Psoas muscle (tissue), 8 donors: ENCODE measurements around the gene SANBR. TPM values are rescaled to one million over a fixed set of nuclear protein-coding genes. Genes with fewer than 3 reads are reported as not detected.

ENCODE experiments used
- ATAC-seq, 4 donors: fragments of 200-7000 bp; cut with Tn5 transposase; one replicate each; pipeline ENCODE4 v1.9.1; 2020; ENCODE audit warnings: moderate library complexity in 3 of 4, mild to moderate bottlenecking in 2 of 4
- DNase-seq, 2 donors: peaks; one replicate each; pipeline ENCODE4 v3.0.0-alpha.2; 2020
- H3K27ac ChIP-seq: fragments of 200-600 bp; one replicate; pipeline ENCODE4 v1.8.0; 2022
- H3K27me3 ChIP-seq, 3 donors: fragments of 200-600 bp in 1 of 3; one replicate each; pipeline versions ENCODE4 v1.6.1 to v1.8.0; 2013 to 2022; ENCODE audit warnings: low read length in 2 of 3, mild to moderate bottlenecking in 2 of 3, moderate library complexity in 1 of 3; ENCODE audit not compliant: insufficient read depth in 3 of 3
- H3K36me3 ChIP-seq, 2 donors: fragments of 200-600 bp in 1 of 2; one replicate each; pipeline versions ENCODE4 v1.6.1 to v1.8.0; 2013 to 2022; ENCODE audit warnings: low read depth in 1 of 2, mild to moderate bottlenecking in 1 of 2, moderate library complexity in 1 of 2; ENCODE audit not compliant: insufficient read depth in 1 of 2
- H3K4me1 ChIP-seq: fragments of 200-600 bp; one replicate; pipeline ENCODE4 v1.8.0; 2022
- H3K4me3 ChIP-seq: fragments of 200-600 bp; one replicate; pipeline ENCODE4 v1.8.0; 2022; ENCODE audit warnings: mild to moderate bottlenecking
- H3K9me3 ChIP-seq: fragments of 200-600 bp; one replicate; pipeline ENCODE4 v1.8.0; 2022
- WGBS, 3 donors: extraction: QIAGEN DNeasy Blood & Tissue Kit; methylation state at CpG; one replicate each; pipeline versions ENCODE4 v1.1.6 to v1.1.7; 2013; 5-methylcytosine and 5-hydroxymethylcytosine counted together
- intact Hi-C, 2 donors: fragments of 100-400 bp; cut with DNase I; formaldehyde crosslinking; loops; one replicate each; pipeline versions ENCODE4 v1.11.0 to v1.14.2; 2022
- polyA plus RNA-seq, 3 donors: library from polyadenylated mRNA; stranded (reverse); fragments of 200-250 nt; gene quantifications; one replicate each; pipeline ENCODE4 v1.2.3, GENCODE V29; 2013
- total RNA-seq, 4 donors: library from RNA; stranded (reverse); fragmentation: NEBNext Ultra II Directional in 2 of 4; extraction: Animal tissue kit (Norgen Biotek cat#: 25700) in 2 of 4; gene quantifications; one replicate each; pipeline versions ENCODE4 v1.2.1 to v1.2.4, GENCODE V29; 2021 to 2023
- TF ChIP-seq, protein P1 (sequence below): fragments of 200-600 bp; IDR thresholded peaks from one replicate; pipeline ENCODE4 v1.8.0; 2022; ENCODE audit warnings: antibody characterized with exemption
- donor health status: healthy with polysubstance abuse.
- donor health status: DM: no; HTN: no; CAD: no; lungs with moderate emphysema.
- donor health status: Bipolar disorder and iron deficiency.
- donor health status: healthy.
- donor health status: DM: yes; HTN: yes; CAD: no.
- donor health status: DM: no; HTN: no; CAD: no.
- donor health status: DM: no; HTN: no; CAD: no.
- donor health status: DM: yes; HTN: yes; CAD: no.

Gene SANBR
- total and polyA plus RNA-seq, 7 donors, result 1.6 to 5.0 (median 2.3) TPM

- DNase-seq, result no peak
- Histone ChIP-seq H3K9me3 (no peaks in the 10 kb centered on the region), H3K36me3 (peaks cover 0 to 30% of the 10 kb centered on the region in 2 donors), H3K27ac (peak overlapping the region; percentile 83), H3K4me1 (peaks cover 40% of the 10 kb centered on the region), H3K27me3 (no peaks in the 10 kb centered on the region), H3K4me3 (peak overlapping the region; percentile 24)
- TF ChIP-seq, protein P1, sequence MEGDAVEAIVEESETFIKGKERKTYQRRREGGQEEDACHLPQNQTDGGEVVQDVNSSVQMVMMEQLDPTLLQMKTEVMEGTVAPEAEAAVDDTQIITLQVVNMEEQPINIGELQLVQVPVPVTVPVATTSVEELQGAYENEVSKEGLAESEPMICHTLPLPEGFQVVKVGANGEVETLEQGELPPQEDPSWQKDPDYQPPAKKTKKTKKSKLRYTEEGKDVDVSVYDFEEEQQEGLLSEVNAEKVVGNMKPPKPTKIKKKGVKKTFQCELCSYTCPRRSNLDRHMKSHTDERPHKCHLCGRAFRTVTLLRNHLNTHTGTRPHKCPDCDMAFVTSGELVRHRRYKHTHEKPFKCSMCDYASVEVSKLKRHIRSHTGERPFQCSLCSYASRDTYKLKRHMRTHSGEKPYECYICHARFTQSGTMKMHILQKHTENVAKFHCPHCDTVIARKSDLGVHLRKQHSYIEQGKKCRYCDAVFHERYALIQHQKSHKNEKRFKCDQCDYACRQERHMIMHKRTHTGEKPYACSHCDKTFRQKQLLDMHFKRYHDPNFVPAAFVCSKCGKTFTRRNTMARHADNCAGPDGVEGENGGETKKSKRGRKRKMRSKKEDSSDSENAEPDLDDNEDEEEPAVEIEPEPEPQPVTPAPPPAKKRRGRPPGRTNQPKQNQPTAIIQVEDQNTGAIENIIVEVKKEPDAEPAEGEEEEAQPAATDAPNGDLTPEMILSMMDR, result no peak
- ATAC-seq, result no peak
- intact Hi-C loops, result no loop called here
- 50 to 69% (median 58%) methylated on average over 2 of the region's 2 CpGs for WGBS, 3 donors
Observed at GRCh38 chr2:61045226-61045625, 20.4 kb upstream of the SANBR start.

- H3K9me3 ChIP-seq, result no peaks in the 10 kb centered on the region
- WGBS, 3 donors, result 29 to 36% (median 30%) methylated on average over 4 of the region's 4 CpGs
- peak overlapping the region; percentile 83 for H3K27ac ChIP-seq
- peak overlapping the region; percentile 24 for H3K4me3 ChIP-seq
- intact Hi-C loops, result no loop called here
- ATAC-seq (peak; percentile 89 to 95 (median 93)), DNase-seq (no peak)
- H3K27me3 ChIP-seq, result no peaks in the 10 kb centered on the region
- H3K4me1 ChIP-seq, result peaks cover 40% of the 10 kb centered on the region
- peaks cover 0 to 37% of the 10 kb centered on the region in 2 donors for H3K36me3 ChIP-seq
- TF ChIP-seq, protein P1, result no peak
Observed at GRCh38 chr2:61045999-61046398, 19.7 kb upstream of the SANBR start.

- TF ChIP-seq, protein P1, result no peak
- intact Hi-C loops, result no loop called here
- Histone ChIP-seq H3K4me3 (no peak overlapping the region), H3K36me3 (peaks cover 0 to 51% of the 10 kb centered on the region in 2 donors), H3K27ac (no peak overlapping the region), H3K9me3 (no peaks in the 10 kb centered on the region), H3K4me1 (peaks cover 3% of the 10 kb centered on the region), H3K27me3 (no peaks in the 10 kb centered on the region)
- DNase-seq (no peak), ATAC-seq (no peak)
- WGBS, 3 donors, result 76 to 87% (median 83%) methylated on average over 2 of the region's 2 CpGs
Observed at GRCh38 chr2:61055557-61055956, 10.1 kb upstream of the SANBR start.

DNA sequence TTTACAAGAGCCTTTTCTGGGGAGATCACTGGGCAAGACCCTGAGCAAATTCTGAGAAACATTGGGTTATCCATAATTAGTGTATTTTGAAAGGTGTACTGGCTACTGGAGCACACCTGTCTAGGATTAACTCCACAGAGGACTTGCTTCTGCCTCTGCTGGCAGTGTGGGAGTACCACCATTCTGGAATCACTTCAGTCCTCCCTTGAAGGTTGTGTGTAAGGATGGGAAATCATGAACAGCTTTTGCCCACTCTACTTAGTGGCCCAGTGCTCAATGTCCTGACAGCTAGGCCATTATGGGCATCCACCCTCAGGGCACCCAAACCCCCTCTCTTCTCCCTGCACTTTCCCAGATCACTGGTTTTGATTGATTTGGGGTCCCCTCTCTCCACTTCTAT lies 8.1 kb upstream of the SANBR start:
- H3K4me3 ChIP-seq, result no peak overlapping the region
- H3K36me3 ChIP-seq, result peaks cover 0 to 34% of the 10 kb centered on the region in 2 donors
- no peaks in the 10 kb centered on the region for H3K9me3 ChIP-seq
- DNase-seq (no peak), ATAC-seq (no peak)
- intact Hi-C loops, result no loop called here
- TF ChIP-seq, protein P1, result no peak
- H3K4me1 ChIP-seq, result peaks cover 3% of the 10 kb centered on the region
- H3K27me3 ChIP-seq, result no peaks in the 10 kb centered on the region
- no peak overlapping the region for H3K27ac ChIP-seq

DNA sequence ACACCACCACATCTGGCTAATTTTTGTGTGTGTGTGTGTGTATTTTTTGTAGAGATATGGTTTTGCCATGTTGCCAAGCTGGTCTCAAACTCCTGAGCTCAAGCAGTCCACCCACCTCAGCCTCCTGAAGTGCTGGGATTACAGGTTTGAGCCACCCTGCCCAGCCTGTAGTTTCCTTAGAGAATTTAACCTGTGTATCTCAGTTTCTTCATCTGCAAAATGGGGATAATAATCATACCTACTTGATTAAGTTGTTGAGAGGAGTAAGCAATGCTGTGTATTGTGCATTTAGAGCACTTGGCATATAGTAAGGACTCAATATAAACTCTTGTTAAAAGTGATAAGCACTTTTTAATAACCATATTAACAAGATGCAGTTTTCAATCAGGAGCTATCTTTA lies 6.3 kb upstream of the SANBR start:
- TF ChIP-seq, protein P1, result no peak
- no peaks in the 10 kb centered on the region for H3K9me3 ChIP-seq
- H3K27me3 ChIP-seq, result no peaks in the 10 kb centered on the region
- peaks cover 3% of the 10 kb centered on the region for H3K4me1 ChIP-seq
- DNase-seq, result no peak
- no peak overlapping the region for H3K27ac ChIP-seq
- no peak for ATAC-seq
- intact Hi-C loops, result no loop called here
- H3K36me3 ChIP-seq, result peaks cover 0 to 19% of the 10 kb centered on the region in 2 donors
- no peak overlapping the region for H3K4me3 ChIP-seq
